Hepatocyte (in vitro differentiated cells): ENCODE results near the gene IRF5.
"Not testable (repeated sequence)": the region's sequence is repeated elsewhere in the genome, so short reads cannot be mapped to it uniquely, and the experiment has no call there.

ENCODE experiments used
- EZH2 ChIP-seq: fragments of 200-600 bp; sonication (generic); IDR thresholded peaks from 2 replicates; pipeline ENCODE4 v1.6.1; 2016; ENCODE audit warnings: antibody characterized with exemption, mild to moderate bottlenecking, borderline replicate concordance
- EZH2phosphoT487 ChIP-seq: fragments of 200-600 bp; sonication (generic); IDR thresholded peaks from one replicate; pipeline ENCODE4 v1.6.1; 2018; ENCODE audit warnings: antibody characterized with exemption, mild to moderate bottlenecking, low read depth, moderate library complexity; ENCODE audit not compliant: unreplicated experiment, severe bottlenecking
- TF ChIP-seq, protein P1 (sequence below): fragments of 200-600 bp; sonication (generic); IDR thresholded peaks from 2 replicates; pipeline ENCODE4 v1.5.1; 2016; ENCODE audit warnings: antibody characterized with exemption, mild to moderate bottlenecking; ENCODE audit not compliant: poor library complexity

DNA sequence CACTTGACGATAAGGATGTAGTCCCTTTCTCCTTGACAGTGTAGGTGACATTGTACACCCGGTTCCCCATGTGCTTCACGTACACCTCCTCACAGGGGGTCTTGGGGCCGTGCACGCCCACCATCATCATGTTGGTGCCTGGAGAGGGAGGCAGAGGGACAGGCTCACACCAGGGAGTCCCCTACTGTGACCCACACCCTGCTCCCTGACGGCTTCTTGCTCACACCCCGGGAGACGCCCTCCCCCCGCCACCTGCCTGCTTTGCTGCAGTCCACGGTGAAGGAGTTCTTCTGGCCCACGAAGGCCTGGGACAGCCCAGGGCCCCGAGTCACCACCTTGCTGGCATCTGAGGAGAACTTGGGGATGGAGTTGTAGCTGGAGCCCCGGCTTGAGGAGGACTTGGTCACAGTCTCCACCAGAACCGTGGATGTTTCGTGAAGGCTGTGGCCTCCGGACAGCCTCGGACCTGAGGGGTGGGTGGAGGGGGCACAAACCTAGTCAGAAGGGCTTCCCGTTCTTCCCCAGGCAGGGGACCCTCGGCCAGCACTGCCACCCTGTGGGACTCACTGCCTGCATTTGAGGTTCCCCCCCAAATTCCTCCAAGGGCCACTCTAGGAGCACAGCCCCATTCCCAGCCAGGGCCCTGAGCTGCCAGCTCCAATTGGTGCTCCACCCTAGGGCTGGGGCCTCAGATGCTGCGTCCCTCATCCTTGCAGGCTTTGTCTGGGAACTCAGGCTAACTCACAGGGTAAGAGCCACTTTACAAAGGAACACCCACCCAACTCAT, 24.8 kb upstream of the IRF5 start:
- TF ChIP-seq, protein P1, sequence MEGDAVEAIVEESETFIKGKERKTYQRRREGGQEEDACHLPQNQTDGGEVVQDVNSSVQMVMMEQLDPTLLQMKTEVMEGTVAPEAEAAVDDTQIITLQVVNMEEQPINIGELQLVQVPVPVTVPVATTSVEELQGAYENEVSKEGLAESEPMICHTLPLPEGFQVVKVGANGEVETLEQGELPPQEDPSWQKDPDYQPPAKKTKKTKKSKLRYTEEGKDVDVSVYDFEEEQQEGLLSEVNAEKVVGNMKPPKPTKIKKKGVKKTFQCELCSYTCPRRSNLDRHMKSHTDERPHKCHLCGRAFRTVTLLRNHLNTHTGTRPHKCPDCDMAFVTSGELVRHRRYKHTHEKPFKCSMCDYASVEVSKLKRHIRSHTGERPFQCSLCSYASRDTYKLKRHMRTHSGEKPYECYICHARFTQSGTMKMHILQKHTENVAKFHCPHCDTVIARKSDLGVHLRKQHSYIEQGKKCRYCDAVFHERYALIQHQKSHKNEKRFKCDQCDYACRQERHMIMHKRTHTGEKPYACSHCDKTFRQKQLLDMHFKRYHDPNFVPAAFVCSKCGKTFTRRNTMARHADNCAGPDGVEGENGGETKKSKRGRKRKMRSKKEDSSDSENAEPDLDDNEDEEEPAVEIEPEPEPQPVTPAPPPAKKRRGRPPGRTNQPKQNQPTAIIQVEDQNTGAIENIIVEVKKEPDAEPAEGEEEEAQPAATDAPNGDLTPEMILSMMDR, result not testable (repeated sequence)
- TF ChIP-seq EZH2, EZH2phosphoT487: not testable (repeated sequence)
